Measurements from ENCODE around the gene LSM14B. TPM values are rescaled to one million over a fixed set of nuclear protein-coding genes. Genes with fewer than 3 reads are reported as not detected.

The LSM14B gene
- total RNA-seq, 2 donors from 2014 or later, result 25.8 to 32.7 TPM

- H3K4me3 Mint-ChIP-seq, result no peak overlapping the region
- no peak for ATAC-seq
- no peaks in the 10 kb centered on the region for H3K9me3 Mint-ChIP-seq
- peaks cover 4 to 6% of the 10 kb centered on the region in 2 donors for H3K4me1 Mint-ChIP-seq (ENCODE audit: low read depth in 2 of 2)
- no peaks in the 10 kb centered on the region for H3K27me3 Mint-ChIP-seq
- no peak overlapping the region for H3K27ac Mint-ChIP-seq
- DNase-seq (ENCODE audit: low spot score), result no peak
- H3K36me3 Mint-ChIP-seq, result peaks cover 4% of the 10 kb centered on the region
Observed at GRCh38 chr20:62162765-62163484, 40.6 kb downstream of the LSM14B start.

- H3K27me3 Mint-ChIP-seq, result no peaks in the 10 kb centered on the region
- H3K9me3 Mint-ChIP-seq, result no peaks in the 10 kb centered on the region
- DNase-seq (ENCODE audit: low spot score), result no peak
- peaks cover 4 to 6% of the 10 kb centered on the region in 2 donors for H3K4me1 Mint-ChIP-seq (ENCODE audit: low read depth in 2 of 2)
- ATAC-seq, result no peak
- H3K4me3 Mint-ChIP-seq, result no peak overlapping the region
- H3K36me3 Mint-ChIP-seq, result peaks cover 4% of the 10 kb centered on the region
- H3K27ac Mint-ChIP-seq, result no peak overlapping the region
Observed at GRCh38 chr20:62163485-62163865, 41.2 kb downstream of the LSM14B start.

- ATAC-seq (peak in 1 of 2 donors; percentile 30), DNase-seq (ENCODE audit: low spot score) (no peak)
- Mint-ChIP-seq H3K4me1 (ENCODE audit: low read depth in 2 of 2) (peaks cover 4 to 6% of the 10 kb centered on the region in 2 donors), H3K4me3 (no peak overlapping the region), H3K9me3 (no peaks in the 10 kb centered on the region), H3K36me3 (peaks cover 4% of the 10 kb centered on the region), H3K27me3 (no peaks in the 10 kb centered on the region), H3K27ac (no peak overlapping the region)
Observed at GRCh38 chr20:62163986-62164762, 41.9 kb downstream of the LSM14B start.

GRCh38 chr20:62164879-62165761 lies 42.8 kb downstream of the LSM14B start:
- ATAC-seq, result no peak
- H3K9me3 Mint-ChIP-seq, result no peaks in the 10 kb centered on the region
- H3K4me1 Mint-ChIP-seq (ENCODE audit: low read depth in 2 of 2), result no peaks in the 10 kb centered on the region
- no peaks in the 10 kb centered on the region for H3K27me3 Mint-ChIP-seq
- DNase-seq (ENCODE audit: low spot score), result no peak
- H3K4me3 Mint-ChIP-seq, result no peak overlapping the region
- no peaks in the 10 kb centered on the region for H3K36me3 Mint-ChIP-seq
- H3K27ac Mint-ChIP-seq, result no peak overlapping the region

GRCh38 chr20:62165762-62166399 lies 43.6 kb downstream of the LSM14B start:
- no peaks in the 10 kb centered on the region for H3K4me1 Mint-ChIP-seq (ENCODE audit: low read depth in 2 of 2)
- ATAC-seq (no peak), DNase-seq (ENCODE audit: low spot score) (no peak)
- no peak overlapping the region for H3K27ac Mint-ChIP-seq
- H3K9me3 Mint-ChIP-seq, result no peaks in the 10 kb centered on the region
- no peaks in the 10 kb centered on the region for H3K27me3 Mint-ChIP-seq
- no peaks in the 10 kb centered on the region for H3K36me3 Mint-ChIP-seq
- no peak overlapping the region for H3K4me3 Mint-ChIP-seq

- Mint-ChIP-seq H3K4me1 (ENCODE audit: low read depth in 2 of 2) (no peaks in the 10 kb centered on the region), H3K4me3 (no peak overlapping the region), H3K27me3 (no peaks in the 10 kb centered on the region), H3K27ac (no peak overlapping the region), H3K36me3 (no peaks in the 10 kb centered on the region), H3K9me3 (no peaks in the 10 kb centered on the region)
- ATAC-seq (no peak), DNase-seq (ENCODE audit: low spot score) (no peak)
Observed at GRCh38 chr20:62167474-62167873, 45.2 kb downstream of the LSM14B start.

- ATAC-seq (no peak), DNase-seq (ENCODE audit: low spot score) (no peak)
- H3K27me3 Mint-ChIP-seq, result no peaks in the 10 kb centered on the region
- H3K36me3 Mint-ChIP-seq, result no peaks in the 10 kb centered on the region
- no peaks in the 10 kb centered on the region for H3K9me3 Mint-ChIP-seq
- no peak overlapping the region for H3K27ac Mint-ChIP-seq
- no peaks in the 10 kb centered on the region for H3K4me1 Mint-ChIP-seq (ENCODE audit: low read depth in 2 of 2)
- no peak overlapping the region for H3K4me3 Mint-ChIP-seq
Observed at GRCh38 chr20:62168061-62168460, 45.8 kb downstream of the LSM14B start.

GRCh38 chr20:62168890-62169435 lies 46.7 kb downstream of the LSM14B start:
- Mint-ChIP-seq H3K9me3 (no peaks in the 10 kb centered on the region), H3K4me3 (no peak overlapping the region), H3K36me3 (peaks cover 1% of the 10 kb centered on the region), H3K27ac (no peak overlapping the region), H3K4me1 (ENCODE audit: low read depth in 2 of 2) (no peaks in the 10 kb centered on the region), H3K27me3 (no peaks in the 10 kb centered on the region)
- DNase-seq (ENCODE audit: low spot score), result no peak
- no peak for ATAC-seq

GRCh38 chr20:62170536-62170935 lies 48.3 kb downstream of the LSM14B start:
- DNase-seq (ENCODE audit: low spot score) (no peak), ATAC-seq (no peak)
- Mint-ChIP-seq H3K4me3 (no peak overlapping the region), H3K9me3 (no peaks in the 10 kb centered on the region), H3K27ac (no peak overlapping the region), H3K4me1 (ENCODE audit: low read depth in 2 of 2) (peaks cover 0 to 3% of the 10 kb centered on the region in 2 donors), H3K27me3 (no peaks in the 10 kb centered on the region), H3K36me3 (peaks cover 4% of the 10 kb centered on the region)

- no peaks in the 10 kb centered on the region for H3K9me3 Mint-ChIP-seq
- no peaks in the 10 kb centered on the region for H3K27me3 Mint-ChIP-seq
- H3K27ac Mint-ChIP-seq, result no peak overlapping the region
Observed at GRCh38 chr20:62171245-62171644, 49.0 kb downstream of the LSM14B start.

GRCh38 chr20:62172666-62173065 lies 50.4 kb downstream of the LSM14B start:
- DNase-seq (ENCODE audit: low spot score) (no peak), ATAC-seq (no peak)
- no peak overlapping the region for H3K27ac Mint-ChIP-seq
- H3K36me3 Mint-ChIP-seq, result peaks cover 4% of the 10 kb centered on the region
- no peak overlapping the region for H3K4me3 Mint-ChIP-seq
- peaks cover 0 to 3% of the 10 kb centered on the region in 2 donors for H3K4me1 Mint-ChIP-seq (ENCODE audit: low read depth in 2 of 2)
- no peaks in the 10 kb centered on the region for H3K9me3 Mint-ChIP-seq
- no peaks in the 10 kb centered on the region for H3K27me3 Mint-ChIP-seq

More at GRCh38 chr20:62171245-62171644, 49.0 kb downstream of the LSM14B start:
- H3K4me1 Mint-ChIP-seq (ENCODE audit: low read depth in 2 of 2), result peaks cover 0 to 3% of the 10 kb centered on the region in 2 donors
- H3K4me3 Mint-ChIP-seq, result no peak overlapping the region
- H3K36me3 Mint-ChIP-seq, result peaks cover 4% of the 10 kb centered on the region
- DNase-seq (ENCODE audit: low spot score), result no peak
- ATAC-seq, result no peak

GRCh38 chr20:62174021-62174804 lies 51.9 kb downstream of the LSM14B start:
- DNase-seq (ENCODE audit: low spot score) (no peak), ATAC-seq (no peak)
- Mint-ChIP-seq H3K9me3 (no peaks in the 10 kb centered on the region), H3K4me3 (no peak overlapping the region), H3K36me3 (peaks cover 4% of the 10 kb centered on the region), H3K27ac (no peak overlapping the region), H3K4me1 (ENCODE audit: low read depth in 2 of 2) (peaks cover 0 to 3% of the 10 kb centered on the region in 2 donors), H3K27me3 (no peaks in the 10 kb centered on the region)
